Neural cell (in vitro differentiated cells): ENCODE data around the gene SEC23A. TPM values are rescaled to one million over a fixed set of nuclear protein-coding genes. Genes with fewer than 3 reads are reported as not detected.

Experiments
- H2AFZ ChIP-seq: fragments of 200-600, 300-800 bp; sonication (generic), shearing (Covaris generic); 2 replicates; pipeline ENCODE4 v1.6.0; 2014; ENCODE audit warnings: low read depth, mild to moderate bottlenecking, antibody characterized with exemption, low read length, moderate library complexity
- H3F3A ChIP-seq: fragments of 200-600 bp; shearing (Covaris generic); 2 replicates; pipeline ENCODE4 v1.6.1; 2016; ENCODE audit warnings: mild to moderate bottlenecking, moderate library complexity, mixed read lengths, antibody characterized with exemption, low read length; ENCODE audit not compliant: insufficient read depth, poor library complexity, severe bottlenecking
- H3K27ac ChIP-seq: fragments of 200-600, 300-800 bp; sonication (generic), shearing (Covaris generic); 2 replicates; pipeline ENCODE4 v1.5.1; 2014; ENCODE audit warnings: mild to moderate bottlenecking, low read length, moderate library complexity
- H3K27me3 ChIP-seq: fragments of 300-800, 200-600 bp; sonication (generic), shearing (Covaris generic); 2 replicates; pipeline ENCODE4 v1.6.0; 2014; ENCODE audit warnings: mild to moderate bottlenecking, low read depth, low read length, moderate library complexity; ENCODE audit not compliant: insufficient read depth
- H3K36me3 ChIP-seq: fragments of 300-800, 200-600 bp; sonication (generic), shearing (Covaris generic); 2 replicates; pipeline ENCODE4 v1.5.1; 2014; ENCODE audit warnings: mild to moderate bottlenecking, antibody characterized with exemption, low read length, moderate library complexity; ENCODE audit not compliant: insufficient read depth
- H3K4me2 ChIP-seq: fragments of 300-800, 200-600 bp; sonication (generic), shearing (Covaris generic); 2 replicates; pipeline ENCODE4 v1.6.0; 2014; ENCODE audit warnings: mild to moderate bottlenecking, low read length
- H3K4me3 ChIP-seq: fragments of 300-800, 200-600 bp; sonication (generic), shearing (Covaris generic); 2 replicates; pipeline ENCODE4 v1.5.1; 2014; ENCODE audit warnings: mild to moderate bottlenecking, low read length, moderate library complexity
- H3K79me2 ChIP-seq: fragments of 200-600 bp; shearing (Covaris generic); replicated peaks from 2 replicates; pipeline ENCODE4 v1.6.0; 2014; ENCODE audit warnings: mild to moderate bottlenecking, low read length, moderate library complexity; ENCODE audit not compliant: insufficient read depth
- H3K9ac ChIP-seq: fragments of 300-800, 200-600 bp; sonication (generic), shearing (Covaris generic); 2 replicates; pipeline ENCODE4 v1.6.1; 2016; ENCODE audit warnings: mild to moderate bottlenecking, low read length, mixed read lengths
- H3K9me2 ChIP-seq: fragments of 200-600 bp; shearing (Covaris generic); 2 replicates; pipeline ENCODE4 v1.6.1; 2016; ENCODE audit warnings: mild to moderate bottlenecking, low read length, mixed read lengths; ENCODE audit not compliant: insufficient read depth
- H3K9me3 ChIP-seq: fragments of 200-600, 300-800 bp; sonication (generic), shearing (Covaris generic); 2 replicates; pipeline ENCODE4 v1.6.1; 2016; ENCODE audit warnings: mild to moderate bottlenecking, mixed run types, low read length, moderate library complexity, mixed read lengths
- H4K20me1 ChIP-seq: fragments of 200-600 bp; shearing (Covaris generic); 2 replicates; pipeline ENCODE4 v1.6.1; 2016; ENCODE audit warnings: mild to moderate bottlenecking, mixed run types; ENCODE audit not compliant: insufficient read depth
- EP300 ChIP-seq: fragments of 450-650 bp; conservative IDR thresholded peaks from 2 replicates; pipeline ENCODE4 v1.6.1; 2014; ENCODE audit warnings: antibody characterized with exemption, mild to moderate bottlenecking, moderate library complexity; ENCODE audit not compliant: poor library complexity, severe bottlenecking
- EZH2 ChIP-seq: fragments of 200-600, 300-800 bp; shearing (Covaris generic), sonication (generic); IDR thresholded peaks from 2 replicates; pipeline ENCODE4 v1.6.1; 2014; ENCODE audit warnings: antibody characterized with exemption, low read length, borderline replicate concordance, mild to moderate bottlenecking; ENCODE audit not compliant: insufficient read depth, poor library complexity, severe bottlenecking
- MXI1 ChIP-seq: fragments of 450-650 bp; conservative IDR thresholded peaks from 2 replicates; pipeline ENCODE4 v1.6.1; 2014; ENCODE audit warnings: antibody characterized with exemption, mild to moderate bottlenecking; ENCODE audit not compliant: poor library complexity, severe bottlenecking
- POLR2AphosphoS5 ChIP-seq: IDR thresholded peaks from 2 replicates; pipeline ENCODE4 v1.6.1; 2012
- RAD21 ChIP-seq: fragments of 450-650 bp; conservative IDR thresholded peaks from 2 replicates; pipeline ENCODE4 v1.6.1; 2014; ENCODE audit warnings: antibody characterized with exemption, mild to moderate bottlenecking, moderate library complexity
- SMC3 ChIP-seq: fragments of 450-650 bp; conservative IDR thresholded peaks from 2 replicates; pipeline ENCODE4 v1.6.1; 2014; ENCODE audit warnings: antibody characterized with exemption, mild to moderate bottlenecking, moderate library complexity; ENCODE audit not compliant: poor library complexity
- TAF1 ChIP-seq: IDR thresholded peaks from 2 replicates; pipeline ENCODE4 v1.6.1; 2012; ENCODE audit warnings: low read depth
- polyA plus RNA-seq: library from polyadenylated mRNA; depleted of rRNA; stranded (reverse); fragments of >200 nt; gene quantifications from 2 replicates; pipeline ENCODE4 v1.2.3, GENCODE V29; 2014
- TF ChIP-seq, protein P1 (sequence below): fragments of 450-650 bp; IDR thresholded peaks from 2 replicates; pipeline ENCODE4 v1.5.1; 2014; ENCODE audit warnings: antibody characterized with exemption, mild to moderate bottlenecking, moderate library complexity; ENCODE audit not compliant: poor library complexity, severe bottlenecking
- TF ChIP-seq, protein P2 (sequence below): IDR thresholded peaks from 2 replicates; pipeline ENCODE4 v1.6.1; 2012; ENCODE audit warnings: borderline replicate concordance

The SEC23A gene
- polyA plus RNA-seq, 1 donor from 2014 or later: 107 TPM

DNA sequence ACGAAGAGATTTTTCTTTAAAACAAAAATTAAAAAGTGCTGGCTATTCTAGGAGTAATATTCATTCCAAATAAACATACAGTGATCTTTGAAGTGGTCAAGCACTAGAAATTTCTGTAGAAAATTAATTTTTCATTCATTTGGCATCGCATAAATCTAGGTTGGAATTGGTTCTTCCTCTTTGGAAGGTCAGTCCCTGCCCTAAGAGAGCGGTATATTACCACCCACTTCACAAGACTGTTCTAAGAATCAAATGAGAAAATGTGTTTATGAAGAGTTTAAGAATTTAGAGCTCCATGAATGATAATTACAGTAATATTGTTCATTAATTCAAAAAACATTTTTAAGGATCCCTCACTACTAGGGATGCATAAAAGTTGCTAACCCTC, 10.6 kb upstream of the SEC23A start:
- H3K4me3 ChIP-seq: peak overlapping the region; percentile 79
- H2AFZ ChIP-seq: peak overlapping the region; percentile 96

GRCh38 chr14:39109893-39110715, 7.1 kb upstream of the SEC23A start:
- peaks cover 7% of the 10 kb centered on the region for H3K79me2 ChIP-seq
- H3K27ac ChIP-seq: no peak overlapping the region
- H3K9me2 ChIP-seq: no peaks in the 10 kb centered on the region
- no peak overlapping the region for H3K4me3 ChIP-seq
- H3K27me3 ChIP-seq: no peaks in the 10 kb centered on the region
- no peaks in the 10 kb centered on the region for H4K20me1 ChIP-seq
- H3K36me3 ChIP-seq: no peaks in the 10 kb centered on the region
- no peaks in the 10 kb centered on the region for H3K9me3 ChIP-seq
- no peaks in the 10 kb centered on the region for H3F3A ChIP-seq
- TF ChIP-seq RAD21: no peak
- no peak for TF ChIP-seq EP300
- TF ChIP-seq MXI1: no peak
- TF ChIP-seq, protein P1, sequence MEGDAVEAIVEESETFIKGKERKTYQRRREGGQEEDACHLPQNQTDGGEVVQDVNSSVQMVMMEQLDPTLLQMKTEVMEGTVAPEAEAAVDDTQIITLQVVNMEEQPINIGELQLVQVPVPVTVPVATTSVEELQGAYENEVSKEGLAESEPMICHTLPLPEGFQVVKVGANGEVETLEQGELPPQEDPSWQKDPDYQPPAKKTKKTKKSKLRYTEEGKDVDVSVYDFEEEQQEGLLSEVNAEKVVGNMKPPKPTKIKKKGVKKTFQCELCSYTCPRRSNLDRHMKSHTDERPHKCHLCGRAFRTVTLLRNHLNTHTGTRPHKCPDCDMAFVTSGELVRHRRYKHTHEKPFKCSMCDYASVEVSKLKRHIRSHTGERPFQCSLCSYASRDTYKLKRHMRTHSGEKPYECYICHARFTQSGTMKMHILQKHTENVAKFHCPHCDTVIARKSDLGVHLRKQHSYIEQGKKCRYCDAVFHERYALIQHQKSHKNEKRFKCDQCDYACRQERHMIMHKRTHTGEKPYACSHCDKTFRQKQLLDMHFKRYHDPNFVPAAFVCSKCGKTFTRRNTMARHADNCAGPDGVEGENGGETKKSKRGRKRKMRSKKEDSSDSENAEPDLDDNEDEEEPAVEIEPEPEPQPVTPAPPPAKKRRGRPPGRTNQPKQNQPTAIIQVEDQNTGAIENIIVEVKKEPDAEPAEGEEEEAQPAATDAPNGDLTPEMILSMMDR: no peak
- no peak for TF ChIP-seq TAF1
- TF ChIP-seq POLR2AphosphoS5: no peak
- no peak for TF ChIP-seq EZH2
- TF ChIP-seq SMC3: no peak
- no peak overlapping the region for H3K4me2 ChIP-seq
- no peak overlapping the region for H3K9ac ChIP-seq
- no peak overlapping the region for H2AFZ ChIP-seq

More for the DNA sequence above, 10.6 kb upstream of the SEC23A start:
- Histone ChIP-seq H3K9me3 (no peaks in the 10 kb centered on the region), H3K9ac (peak overlapping the region; percentile 73), H3K79me2 (peaks cover 8% of the 10 kb centered on the region), H3K4me2 (peak overlapping the region; percentile 97), H3K27ac (peak overlapping the region; percentile 80), H3K9me2 (no peaks in the 10 kb centered on the region), H3K36me3 (no peaks in the 10 kb centered on the region), H3F3A (no peaks in the 10 kb centered on the region), H3K27me3 (no peaks in the 10 kb centered on the region), H4K20me1 (no peaks in the 10 kb centered on the region)
- TF ChIP-seq MXI1: no peak
- TF ChIP-seq, protein P2, sequence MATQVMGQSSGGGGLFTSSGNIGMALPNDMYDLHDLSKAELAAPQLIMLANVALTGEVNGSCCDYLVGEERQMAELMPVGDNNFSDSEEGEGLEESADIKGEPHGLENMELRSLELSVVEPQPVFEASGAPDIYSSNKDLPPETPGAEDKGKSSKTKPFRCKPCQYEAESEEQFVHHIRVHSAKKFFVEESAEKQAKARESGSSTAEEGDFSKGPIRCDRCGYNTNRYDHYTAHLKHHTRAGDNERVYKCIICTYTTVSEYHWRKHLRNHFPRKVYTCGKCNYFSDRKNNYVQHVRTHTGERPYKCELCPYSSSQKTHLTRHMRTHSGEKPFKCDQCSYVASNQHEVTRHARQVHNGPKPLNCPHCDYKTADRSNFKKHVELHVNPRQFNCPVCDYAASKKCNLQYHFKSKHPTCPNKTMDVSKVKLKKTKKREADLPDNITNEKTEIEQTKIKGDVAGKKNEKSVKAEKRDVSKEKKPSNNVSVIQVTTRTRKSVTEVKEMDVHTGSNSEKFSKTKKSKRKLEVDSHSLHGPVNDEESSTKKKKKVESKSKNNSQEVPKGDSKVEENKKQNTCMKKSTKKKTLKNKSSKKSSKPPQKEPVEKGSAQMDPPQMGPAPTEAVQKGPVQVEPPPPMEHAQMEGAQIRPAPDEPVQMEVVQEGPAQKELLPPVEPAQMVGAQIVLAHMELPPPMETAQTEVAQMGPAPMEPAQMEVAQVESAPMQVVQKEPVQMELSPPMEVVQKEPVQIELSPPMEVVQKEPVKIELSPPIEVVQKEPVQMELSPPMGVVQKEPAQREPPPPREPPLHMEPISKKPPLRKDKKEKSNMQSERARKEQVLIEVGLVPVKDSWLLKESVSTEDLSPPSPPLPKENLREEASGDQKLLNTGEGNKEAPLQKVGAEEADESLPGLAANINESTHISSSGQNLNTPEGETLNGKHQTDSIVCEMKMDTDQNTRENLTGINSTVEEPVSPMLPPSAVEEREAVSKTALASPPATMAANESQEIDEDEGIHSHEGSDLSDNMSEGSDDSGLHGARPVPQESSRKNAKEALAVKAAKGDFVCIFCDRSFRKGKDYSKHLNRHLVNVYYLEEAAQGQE: no peak
- no peak for TF ChIP-seq POLR2AphosphoS5
- no peak for TF ChIP-seq EP300
- no peak for TF ChIP-seq RAD21
- TF ChIP-seq, protein P1: no peak
- no peak for TF ChIP-seq EZH2
- TF ChIP-seq TAF1: no peak
- no peak for TF ChIP-seq SMC3
